Spleen (tissue), 11 donors: ENCODE data around the gene SLC25A44. TPM values are rescaled to one million over a fixed set of nuclear protein-coding genes. Genes with fewer than 3 reads are reported as not detected.
A peak's percentile ranks its signal among the peaks of the same experiment; 100 is the strongest.

ENCODE experiments used
- DNase-seq: peaks from one replicate; pipeline ENCODE4 v3.0.0-alpha.2; 2020
- H3K27ac ChIP-seq, 8 donors: fragments of 200-600 bp; sonication (generic) in 7 of 8; 1 replicate in 4 of 8; 2 replicates in 4 of 8; pipeline versions ENCODE4 v1.5.0 to v1.8.0; 2016 to 2021; ENCODE audit warnings: inconsistent platforms in 4 of 8, mild to moderate bottlenecking in 4 of 8, moderate library complexity in 1 of 8
- H3K27me3 ChIP-seq, 7 donors: fragments of 200-600 bp; sonication (generic) in 6 of 7; replicated peaks in 1 of 7; 1 replicate in 4 of 7; 2 replicates in 3 of 7; pipeline versions ENCODE4 v1.5.0 to v1.8.0; 2016 to 2021; ENCODE audit warnings: inconsistent platforms in 3 of 7, mild to moderate bottlenecking in 1 of 7
- H3K36me3 ChIP-seq, 6 donors: fragments of 200-600 bp; sonication (generic) in 5 of 6; 1 replicate in 4 of 6; 2 replicates in 2 of 6; pipeline versions ENCODE4 v1.5.0 to v1.8.0; 2016 to 2021; ENCODE audit warnings: inconsistent platforms in 2 of 6
- H3K4me1 ChIP-seq, 6 donors: fragments of 200-600 bp; sonication (generic) in 5 of 6; 1 replicate in 3 of 6; 2 replicates in 3 of 6; pipeline versions ENCODE4 v1.5.0 to v1.8.0; 2016 to 2021; ENCODE audit warnings: inconsistent platforms in 3 of 6
- H3K4me3 ChIP-seq, 8 donors: fragments of 200-600 bp; sonication (generic) in 7 of 8; 1 replicate in 4 of 8; 2 replicates in 4 of 8; pipeline versions ENCODE4 v1.5.0 to v1.8.0; 2016 to 2021; ENCODE audit warnings: inconsistent platforms in 4 of 8, mild to moderate bottlenecking in 4 of 8, moderate library complexity in 2 of 8
- H3K9me3 ChIP-seq, 8 donors: fragments of 200-600 bp; sonication (generic) in 7 of 8; 1 replicate in 4 of 8; 2 replicates in 4 of 8; pipeline versions ENCODE4 v1.5.0 to v1.8.0; 2016 to 2021; ENCODE audit warnings: inconsistent platforms in 4 of 8
- CTCF ChIP-seq, 11 experiments: fragments of 200-600 bp in 7 of 11; fragments of 450-650 bp in 4 of 11; sonication (generic) in 4 of 11; IDR thresholded peaks in 8 of 11; conservative IDR thresholded peaks in 3 of 11; 1 replicate in 7 of 11; 2 replicates in 4 of 11; pipeline versions ENCODE4 v1.4.0 to v1.8.0; 2016 to 2021; ENCODE audit warnings: antibody characterized with exemption in 11 of 11, inconsistent platforms in 4 of 11, mild to moderate bottlenecking in 1 of 11
- POLR2A ChIP-seq, 3 donors: fragments of 450-650 bp; IDR thresholded peaks; one replicate each; pipeline ENCODE4 v1.5.1; 2017; ENCODE audit warnings: antibody characterized with exemption in 3 of 3, mild to moderate bottlenecking in 1 of 3
- POLR2AphosphoS5 ChIP-seq, 3 donors: sonication (generic); formaldehyde crosslinking; IDR thresholded peaks; one replicate each; pipeline ENCODE4 v1.5.1; 2017; ENCODE audit warnings: antibody characterized with exemption in 3 of 3
- WGBS, 5 donors: extraction: QIAGEN DNeasy Blood & Tissue Kit in 3 of 5; methylation state at CpG; one replicate each; pipeline versions ENCODE4 v1.1.5 to v1.1.7; 2013 to 2018; 5-methylcytosine and 5-hydroxymethylcytosine counted together
- intact Hi-C: fragments of 100-400 bp; cut with DNase I; formaldehyde crosslinking; loops from one replicate; pipeline ENCODE4 v1.15.0; 2023; ENCODE audit warnings: low total_unique reads
- polyA plus RNA-seq, 3 donors: library from polyadenylated mRNA; stranded (reverse); fragments of 200-250 nt; gene quantifications; one replicate each; pipeline ENCODE4 v1.2.1, GENCODE V29; 2013
- total RNA-seq, 7 donors: library from RNA; depleted of rRNA in 3 of 7; stranded (reverse); fragments of >200 nt in 3 of 7; fragmentation: NEBNext Ultra II Directional in 4 of 7; extraction: Animal tissue kit (Norgen Biotek cat#: 25700) in 4 of 7; gene quantifications; one replicate each; pipeline versions ENCODE4 v1.1.0 to v1.2.1, GENCODE V29; 2016 to 2021
- donor health status: healthy with polysubstance abuse.
- donor health status: DM: no; HTN: no; CAD: no; lungs with moderate emphysema.
- donor health status: DM: no; HTN: no; CAD: no.
- donor health status: Bipolar disorder and iron deficiency.
- donor health status: healthy.
- donor health status: DM: no; HTN: no; CAD: no.
- donor health status: DM: yes; HTN: yes; CAD: no.

Gene SLC25A44
- total and polyA plus RNA-seq, 10 donors = 4.8 to 32.7 (median 24.8) TPM

GRCh38 chr1:156155756-156156510, 38.0 kb upstream of the SLC25A44 start:
- Histone ChIP-seq H3K4me3 (peak overlapping the region in 6 of 8 donors; percentile 10 to 65 (median 32)), H3K27me3 (peaks cover 0 to 7% (median 0%) of the 10 kb centered on the region in 7 donors), H3K4me1 (peaks cover 14 to 100% (median 71%) of the 10 kb centered on the region in 6 donors), H3K36me3 (peaks cover 0 to 39% (median 0%) of the 10 kb centered on the region in 6 donors), H3K9me3 (no peaks in the 10 kb centered on the region), H3K27ac (peak overlapping the region in 5 of 8 donors; percentile 76 to 92 (median 86))
- DNase-seq = no peak
- intact Hi-C loops = no loop called here
- TF ChIP-seq POLR2A (IDR thresholded peaks at IDR 0.05) = no peak
- no peak for TF ChIP-seq CTCF (IDR thresholded peaks at IDR 0.05 in 8 of 11, conservative IDR thresholded peaks at IDR 0.05 in 3 of 11)
- no peak for TF ChIP-seq POLR2AphosphoS5 (IDR thresholded peaks at IDR 0.05)
- 41 to 53% (median 45%) methylated on average over 12 of the region's 12 CpGs for WGBS, 5 donors

- peak overlapping the region in 2 of 8 donors; percentile 4 to 37 for H3K27ac ChIP-seq
- intact Hi-C loops = no loop called here
- DNase-seq = no peak
- H3K36me3 ChIP-seq = peaks cover 0 to 54% (median 0%) of the 10 kb centered on the region in 6 donors
- peaks cover 9 to 97% (median 68%) of the 10 kb centered on the region in 6 donors for H3K4me1 ChIP-seq
- no peak overlapping the region for H3K4me3 ChIP-seq
- 47 to 62% (median 51%) methylated on average over 3 of the region's 3 CpGs for WGBS, 5 donors
- peaks cover 0 to 7% (median 0%) of the 10 kb centered on the region in 7 donors for H3K27me3 ChIP-seq
- TF ChIP-seq POLR2AphosphoS5 (IDR thresholded peaks at IDR 0.05) (no peak), POLR2A (IDR thresholded peaks at IDR 0.05) (no peak), CTCF (IDR thresholded peaks at IDR 0.05 in 8 of 11, conservative IDR thresholded peaks at IDR 0.05 in 3 of 11) (no peak)
- H3K9me3 ChIP-seq = no peaks in the 10 kb centered on the region
Observed at GRCh38 chr1:156157506-156157905, 36.4 kb upstream of the SLC25A44 start.

GRCh38 chr1:156157966-156158365, 35.9 kb upstream of the SLC25A44 start:
- Histone ChIP-seq H3K9me3 (no peaks in the 10 kb centered on the region), H3K4me3 (no peak overlapping the region), H3K27me3 (peaks cover 0 to 7% (median 0%) of the 10 kb centered on the region in 7 donors), H3K27ac (peak overlapping the region in 2 of 8 donors; percentile 4 to 37), H3K36me3 (peaks cover 0 to 59% (median 0%) of the 10 kb centered on the region in 6 donors), H3K4me1 (peaks cover 9 to 97% (median 63%) of the 10 kb centered on the region in 6 donors)
- WGBS, 5 donors = 76 to 85% (median 82%) methylated on average over 5 of the region's 5 CpGs
- no peak for DNase-seq
- intact Hi-C loops = no loop called here
- TF ChIP-seq CTCF (IDR thresholded peaks at IDR 0.05 in 8 of 11, conservative IDR thresholded peaks at IDR 0.05 in 3 of 11) = no peak

GRCh38 chr1:156160000-156160742, 33.7 kb upstream of the SLC25A44 start:
- 43 to 68% (median 66%) methylated on average over 13 of the region's 13 CpGs for WGBS, 5 donors
- peaks cover 9 to 87% (median 52%) of the 10 kb centered on the region in 6 donors for H3K4me1 ChIP-seq
- TF ChIP-seq POLR2A (IDR thresholded peaks at IDR 0.05) = no peak
- TF ChIP-seq CTCF (IDR thresholded peaks at IDR 0.05 in 8 of 11, conservative IDR thresholded peaks at IDR 0.05 in 3 of 11) = no peak
- TF ChIP-seq POLR2AphosphoS5 (IDR thresholded peaks at IDR 0.05) = no peak
- intact Hi-C loops = no loop called here
- DNase-seq = no peak
- peak overlapping the region in 6 of 8 donors; percentile 23 to 65 (median 38) for H3K4me3 ChIP-seq
- peak overlapping the region in 7 of 8 donors; percentile 61 to 90 (median 86) for H3K27ac ChIP-seq
- no peaks in the 10 kb centered on the region for H3K9me3 ChIP-seq
- H3K27me3 ChIP-seq = peaks cover 0 to 7% (median 0%) of the 10 kb centered on the region in 7 donors
- H3K36me3 ChIP-seq = peaks cover 0 to 81% (median 0%) of the 10 kb centered on the region in 6 donors
